Activated CD4-positive, alpha-beta T cell treated with anti-CD3 and anti-CD28 coated beads, Interleukin-2, amount 50 U/mL, for 24 hours (primary cell): ENCODE results near the gene FRS2.

Experiments used
- DNase-seq, 2 donors: peaks; one replicate each; pipeline ENCODE4 v3.0.0-alpha.2; 2020; ENCODE audit warnings: low read depth in 1 of 2, low spot score in 1 of 2

The FRS2 gene

DNA sequence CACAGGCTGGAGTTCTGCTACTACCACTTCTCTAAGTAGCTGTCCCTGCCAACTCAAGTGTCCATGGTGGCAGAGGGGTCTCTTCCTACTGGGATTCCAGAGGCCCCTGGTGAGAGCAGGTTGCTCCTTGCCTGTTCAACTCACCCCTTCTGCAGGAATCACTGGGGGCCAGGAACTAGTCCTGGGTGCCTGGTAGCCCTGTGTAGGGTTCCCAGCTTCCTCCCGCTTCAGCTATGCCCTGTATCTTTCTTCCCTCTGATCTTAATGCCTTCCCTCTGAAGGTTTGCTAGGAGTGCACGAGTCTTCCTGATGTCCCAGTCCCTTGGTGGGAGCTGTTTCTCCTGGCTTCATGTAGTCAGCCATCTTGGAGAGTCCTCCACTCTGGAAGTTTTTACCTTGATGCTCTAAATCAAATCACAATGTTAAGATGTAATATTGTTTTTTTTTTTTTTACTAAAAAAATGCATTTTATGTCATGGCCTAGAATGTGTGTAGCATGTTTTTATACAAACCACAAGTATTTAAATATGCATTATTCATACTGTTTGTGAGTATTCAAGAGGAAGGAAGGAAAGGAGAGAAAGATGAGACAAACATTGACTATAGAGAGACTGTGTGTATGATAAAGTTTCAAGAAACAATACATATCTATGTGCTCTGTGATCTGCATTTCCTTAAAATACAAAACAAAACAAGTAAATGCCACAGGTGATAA is 54.7 kb downstream of the FRS2 start:
- no peak for DNase-seq

DNA sequence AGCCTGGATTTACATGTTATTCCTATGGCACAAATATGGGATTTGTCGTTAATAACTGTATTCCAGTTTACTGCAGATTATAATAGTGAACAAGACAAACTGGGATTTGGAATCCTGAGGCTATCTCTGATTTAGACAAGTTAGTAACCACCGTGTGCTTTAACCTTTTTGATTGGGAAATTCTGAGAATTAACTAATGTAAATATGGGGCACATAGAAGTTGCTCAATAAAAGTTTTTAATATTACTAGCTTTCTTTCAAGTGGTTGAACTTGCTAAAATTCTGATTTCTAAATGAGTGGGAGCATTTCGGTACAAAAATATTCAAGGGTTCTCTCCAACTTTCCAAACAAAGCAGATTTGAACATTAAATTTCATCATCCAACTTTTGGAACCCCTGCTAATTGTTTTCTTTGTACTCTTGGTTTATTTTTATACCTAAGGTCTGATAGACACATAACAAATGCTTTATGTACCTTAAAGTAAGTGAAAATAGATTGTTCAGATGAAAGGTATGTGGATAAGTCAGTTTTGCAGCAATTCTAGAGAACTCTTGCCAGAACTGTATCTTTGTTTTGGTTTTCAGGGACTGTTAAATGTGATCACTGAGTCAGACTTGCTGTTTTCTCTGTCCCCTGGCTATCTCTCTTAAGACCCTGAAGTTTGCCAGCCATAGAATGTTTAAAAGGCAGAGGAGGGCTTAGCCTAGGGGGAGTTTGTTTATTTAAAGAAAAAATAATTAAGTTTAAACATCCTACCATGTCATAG is 57.5 kb downstream of the FRS2 start:
- DNase-seq, result no peak

DNA sequence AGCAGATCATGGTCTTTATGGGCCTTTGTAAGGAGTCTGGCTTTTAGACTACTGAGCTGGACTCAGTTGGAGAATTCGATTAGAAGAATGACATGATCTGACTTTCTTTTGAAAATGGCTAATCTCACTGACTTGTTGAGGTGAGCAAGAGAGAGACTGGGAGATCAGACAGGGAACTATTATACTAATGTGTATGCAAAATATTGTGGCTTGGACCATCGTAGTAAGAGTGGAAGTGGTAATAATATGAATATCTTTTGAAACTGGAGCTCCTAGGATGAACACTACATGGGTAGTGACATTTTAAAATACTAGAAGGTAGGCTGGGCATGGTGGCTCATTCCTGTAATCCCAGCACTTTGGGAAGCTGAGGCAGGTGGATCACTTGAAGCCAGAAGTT is 58.8 kb downstream of the FRS2 start:
- no peak for DNase-seq

DNA sequence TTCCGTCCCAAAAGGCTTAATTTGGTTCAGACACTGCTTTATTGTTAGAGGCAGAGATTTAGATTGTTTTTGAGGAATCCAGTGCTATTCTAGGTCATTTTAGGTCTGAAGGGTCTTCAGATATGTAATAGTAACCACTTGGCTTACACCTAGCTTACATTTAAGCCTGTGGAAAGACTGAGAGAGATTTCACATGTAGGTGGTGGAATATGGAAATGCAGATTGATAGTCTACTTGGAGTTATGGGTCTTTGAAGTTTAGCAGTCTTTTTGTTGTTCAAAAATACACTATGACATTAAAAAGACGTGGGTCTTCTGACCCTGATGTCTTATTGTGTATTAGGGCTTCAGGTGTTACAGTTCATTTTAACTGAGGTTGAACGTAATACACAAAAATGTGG is 63.7 kb downstream of the FRS2 start:
- DNase-seq, result no peak

DNA sequence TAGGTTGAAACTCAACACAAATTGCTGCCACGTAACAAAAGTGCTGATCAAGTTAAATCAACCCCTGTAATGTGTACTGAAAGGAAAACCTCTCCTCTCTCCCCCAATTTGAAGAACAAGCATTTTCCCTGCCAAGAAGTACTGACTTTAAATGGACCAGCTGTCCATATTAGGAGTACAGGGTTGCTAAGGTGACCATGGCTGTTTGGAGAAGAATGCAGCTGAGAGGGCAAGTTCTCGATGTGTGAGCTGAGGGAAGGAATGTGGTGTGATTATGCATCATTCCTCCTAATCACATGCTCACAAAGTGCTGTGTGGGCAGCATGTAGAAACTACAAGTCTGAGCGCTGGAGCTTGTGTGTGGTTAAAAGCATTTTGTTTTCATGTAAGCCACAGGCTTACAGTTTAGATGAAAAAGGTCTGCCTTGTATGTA is 64.2 kb downstream of the FRS2 start:
- DNase-seq, result peak in 1 of 2 donors; percentile 6

DNA sequence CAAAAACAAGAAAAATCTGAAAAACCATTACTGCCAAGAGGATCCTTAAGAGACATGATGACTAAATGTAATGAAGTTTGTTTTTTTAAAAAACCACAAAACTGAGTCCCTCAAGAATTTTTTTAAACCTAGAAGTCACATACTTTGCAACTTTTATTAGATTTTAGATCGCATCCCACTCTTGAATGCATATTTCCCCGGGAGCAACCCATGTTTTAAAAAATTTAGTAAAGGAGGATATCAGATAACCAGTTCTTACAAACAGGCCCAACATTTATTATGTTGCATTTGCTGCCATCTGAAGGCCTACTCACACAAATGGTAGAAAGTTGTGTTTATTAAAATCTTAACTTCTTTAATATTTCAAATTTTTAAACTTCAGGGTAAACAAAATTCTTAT is 70.8 kb downstream of the FRS2 start:
- no peak for DNase-seq

DNA sequence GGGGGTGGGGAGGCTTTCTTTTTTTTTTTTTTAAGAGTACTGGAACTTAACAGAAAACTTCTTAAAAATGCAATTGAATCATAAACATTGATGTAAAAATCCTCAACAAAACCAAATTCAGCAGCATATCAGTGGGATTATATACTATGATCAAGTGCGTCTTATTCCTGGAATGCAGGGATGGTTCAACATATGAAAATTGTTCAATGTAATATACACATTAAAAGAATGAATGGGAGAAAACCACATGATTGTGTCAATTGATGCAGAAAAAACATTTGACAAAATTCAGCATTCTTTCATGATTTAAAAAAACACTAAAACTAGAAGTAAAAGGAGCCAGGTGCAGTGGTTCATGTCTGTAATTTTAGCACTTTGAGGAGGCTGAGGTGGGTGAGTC is 73.9 kb downstream of the FRS2 start:
- no peak for DNase-seq

DNA sequence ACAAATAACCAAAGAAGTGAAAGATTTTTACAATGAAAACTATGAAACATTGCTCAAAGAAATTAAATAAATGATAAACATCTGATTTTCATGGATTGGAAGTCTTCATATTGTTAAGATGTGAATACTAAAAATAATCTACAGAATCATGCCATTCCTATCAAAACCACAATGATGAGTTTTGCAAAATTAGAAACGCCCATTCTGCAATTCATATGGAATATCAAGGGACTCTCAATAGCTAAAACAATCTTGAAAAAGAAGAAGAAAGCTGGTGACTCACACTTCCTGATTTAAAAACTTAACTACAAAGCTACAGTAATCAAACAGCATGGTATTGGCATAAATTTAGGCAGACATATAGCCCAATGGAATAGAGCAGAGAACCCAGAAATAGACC is 74.9 kb downstream of the FRS2 start:
- no peak for DNase-seq

DNA sequence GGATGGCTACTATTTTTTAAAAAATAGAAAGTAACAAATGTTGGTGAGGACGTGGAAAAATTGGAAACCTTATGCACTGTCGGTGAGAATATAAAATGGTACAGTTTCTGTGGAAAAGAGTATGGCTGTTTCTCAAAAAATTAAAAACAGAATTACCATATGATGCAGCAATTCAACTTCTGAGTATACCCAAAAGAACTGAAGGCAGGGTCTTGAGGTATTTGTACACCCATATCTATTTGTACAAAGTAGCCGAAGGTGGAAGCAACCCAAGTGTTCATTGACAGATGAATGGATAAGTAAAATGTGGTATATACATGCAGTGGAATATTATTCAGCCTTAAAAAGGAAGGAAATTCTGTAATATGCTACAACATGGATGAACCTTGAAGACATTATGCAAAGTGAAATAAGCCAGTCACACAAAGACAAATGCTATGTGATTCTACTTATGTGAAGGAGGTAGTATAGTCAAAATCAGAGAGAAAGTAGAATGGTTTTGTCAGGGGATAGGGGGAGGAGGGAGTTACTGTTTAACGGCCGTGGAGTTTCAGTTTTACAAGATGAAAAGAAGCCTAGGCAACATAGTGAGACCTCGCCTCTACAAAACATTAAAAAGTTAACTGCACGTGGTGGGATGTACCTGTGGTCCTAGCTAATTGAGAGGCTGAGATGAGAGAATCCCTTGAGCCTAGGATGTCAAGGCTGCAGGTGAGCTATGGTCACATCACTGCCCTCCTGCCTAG is 76.7 kb downstream of the FRS2 start:
- DNase-seq, result no peak

DNA sequence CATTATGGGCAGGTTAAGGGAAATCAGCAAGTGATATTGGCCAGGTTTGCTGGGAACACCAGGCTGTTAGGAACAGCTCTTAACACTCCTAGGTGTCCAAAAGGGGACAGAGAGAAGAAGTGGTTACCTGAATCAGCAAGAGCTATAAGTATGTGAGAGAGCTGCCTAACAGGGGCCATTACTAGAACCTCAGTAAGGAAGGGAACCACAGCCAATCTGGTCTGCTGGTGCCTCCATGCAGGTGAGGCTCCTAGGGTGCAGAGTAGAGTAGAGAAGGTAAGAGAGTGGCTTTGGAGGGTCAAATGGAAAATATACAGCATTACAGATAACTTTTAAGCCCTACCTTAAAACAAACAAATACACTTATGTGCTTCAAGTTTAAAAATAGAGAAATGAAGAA is 78.5 kb downstream of the FRS2 start:
- no peak for DNase-seq

DNA sequence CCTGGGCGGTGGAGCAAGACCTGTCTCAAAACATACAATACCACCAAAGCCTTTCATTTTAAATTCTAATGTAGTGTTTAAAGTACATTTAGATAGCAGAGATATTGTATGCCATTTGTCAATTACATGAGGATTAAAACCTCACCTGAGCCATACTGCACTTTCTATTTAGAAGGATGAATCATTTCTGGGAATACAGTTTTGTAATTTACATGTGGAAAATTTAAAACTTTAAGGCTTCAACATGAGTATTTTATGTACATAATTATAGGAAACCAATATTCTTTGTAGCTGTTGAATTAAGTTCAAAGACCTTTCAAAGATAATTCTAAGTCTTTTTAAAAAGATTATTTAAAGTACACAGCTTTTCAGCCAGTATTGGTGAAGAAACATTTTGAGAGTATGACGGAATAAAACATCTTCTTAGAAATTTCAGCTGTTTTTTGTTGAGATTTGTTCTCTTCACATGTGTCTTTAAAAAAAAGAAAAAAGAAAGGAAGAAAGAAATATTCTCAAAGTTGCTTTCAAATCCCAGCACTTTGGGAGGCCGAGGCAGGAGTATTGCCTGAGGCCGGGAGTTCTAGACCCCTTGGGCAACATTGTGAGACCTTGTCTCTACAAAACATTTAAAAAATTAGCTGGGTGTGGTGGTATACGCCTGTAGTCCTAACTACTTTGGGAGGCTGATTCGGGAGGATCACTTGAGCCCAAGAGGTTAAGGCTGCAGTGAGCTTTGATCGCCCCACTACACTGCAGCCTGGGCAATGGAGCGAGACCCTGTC is 80.6 kb downstream of the FRS2 start:
- no peak for DNase-seq

DNA sequence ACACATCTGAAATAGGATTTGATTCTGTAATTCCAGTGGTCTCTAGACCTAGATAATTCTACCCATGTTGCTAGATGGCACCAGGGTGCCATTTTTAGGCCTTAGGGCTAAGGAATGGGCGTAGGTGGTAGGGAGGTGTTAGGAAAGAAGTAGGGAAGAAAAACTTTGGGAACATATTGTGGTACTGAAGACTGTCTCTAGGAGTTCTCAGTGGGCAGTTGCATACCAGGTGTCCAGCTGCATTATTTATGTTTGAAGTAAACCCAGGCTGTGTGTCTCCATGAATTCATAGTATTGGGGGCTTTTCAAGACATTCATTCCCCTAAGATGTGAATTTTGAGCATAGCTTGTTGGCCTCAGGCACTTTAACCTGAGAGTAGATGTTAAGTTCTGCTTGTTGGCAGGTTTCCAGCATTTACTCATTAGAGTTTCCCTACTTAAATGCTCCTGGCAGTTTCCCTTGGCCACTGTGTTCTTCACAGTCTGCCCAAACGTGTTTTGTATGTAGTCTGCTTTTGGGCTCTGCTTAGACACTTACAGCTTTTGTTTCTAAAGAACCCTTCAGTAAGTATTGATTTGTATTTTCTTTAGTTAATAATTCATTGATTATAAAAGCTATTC is 83.5 kb downstream of the FRS2 start:
- no peak for DNase-seq

DNA sequence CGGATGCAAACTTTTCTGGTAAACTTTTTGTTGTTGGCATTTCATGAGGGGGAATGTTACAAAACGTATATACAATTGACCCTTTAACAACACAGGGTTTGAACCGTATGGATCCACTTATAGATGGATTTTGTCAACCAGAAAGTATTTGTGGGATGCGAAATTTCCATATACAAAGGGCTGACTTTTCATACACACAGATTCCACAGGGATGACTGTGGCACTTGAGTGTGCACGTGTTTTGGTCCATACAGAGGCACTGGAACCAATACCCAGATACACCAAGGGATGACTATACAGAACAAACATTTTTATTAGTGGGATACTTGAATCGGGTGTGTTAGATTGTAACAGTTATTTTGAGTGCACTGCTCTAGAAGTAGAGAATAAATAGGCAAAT is 85.3 kb downstream of the FRS2 start:
- no peak for DNase-seq

DNA sequence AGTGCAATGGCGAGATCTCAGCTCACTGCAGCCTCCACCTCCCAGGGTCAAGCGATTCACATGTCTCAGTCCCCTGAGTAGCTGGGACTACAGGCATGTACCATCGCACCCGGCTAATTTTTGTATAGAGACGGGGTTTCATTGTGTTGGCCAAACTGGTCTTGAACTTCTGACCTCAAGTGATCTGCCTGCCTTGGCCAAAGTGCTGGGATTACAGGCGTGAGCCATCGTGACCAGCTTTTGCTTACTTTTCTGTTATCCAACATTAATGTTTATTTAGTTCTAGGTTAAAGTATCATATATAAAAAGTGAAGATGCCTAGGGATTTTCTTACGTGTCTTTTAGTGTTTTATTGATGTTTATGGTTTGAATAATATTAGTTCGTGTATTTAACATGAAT is 86.2 kb downstream of the FRS2 start:
- no peak for DNase-seq

DNA sequence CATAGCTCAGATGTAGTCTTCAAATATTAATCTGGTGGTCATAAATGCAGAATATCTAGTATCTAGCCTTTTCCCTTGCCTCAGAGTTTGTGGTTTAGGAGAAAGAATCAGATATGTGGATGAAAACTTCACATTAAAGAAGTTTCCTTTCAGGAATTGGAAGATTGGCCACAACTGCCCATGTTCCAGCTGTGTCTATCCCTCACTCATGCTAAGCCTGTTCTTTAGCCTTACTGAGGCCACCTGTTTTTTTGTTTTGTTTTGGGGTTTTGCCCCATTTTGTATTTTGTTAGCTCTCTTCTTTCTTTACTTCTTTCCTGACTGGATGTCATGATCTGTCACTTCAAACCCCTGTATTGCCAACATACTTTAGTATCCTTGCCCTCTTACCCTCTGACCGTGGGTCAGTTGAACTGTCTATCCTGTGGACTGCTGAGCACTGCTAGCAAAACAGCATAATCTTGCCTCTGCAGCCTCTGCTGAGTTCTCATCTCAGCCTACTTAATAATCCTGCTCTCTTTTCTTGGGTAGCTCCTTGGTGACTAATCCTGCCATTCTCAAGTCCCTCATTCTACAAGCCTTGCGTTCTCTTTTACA is 93.1 kb downstream of the FRS2 start:
- no peak for DNase-seq

DNA sequence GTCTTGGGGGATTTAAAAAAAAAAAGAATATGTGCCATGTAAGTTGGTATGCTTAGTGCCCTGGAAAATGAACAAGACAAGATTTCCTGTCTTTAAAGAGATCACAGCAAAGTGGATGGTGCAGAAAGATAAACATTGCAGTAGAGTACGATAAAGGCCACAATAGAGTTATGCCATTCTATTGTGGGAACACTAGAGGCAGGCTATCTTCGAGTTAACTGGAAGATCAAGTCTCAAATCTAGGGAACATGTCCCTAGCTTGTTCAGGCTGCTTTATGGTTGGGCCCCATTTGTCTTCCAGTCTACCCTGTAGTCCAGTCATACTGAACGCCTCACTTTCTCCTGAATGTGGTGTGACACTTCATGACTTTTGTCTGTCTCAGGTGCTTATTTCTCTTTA is 96.4 kb downstream of the FRS2 start:
- DNase-seq, result no peak

DNA sequence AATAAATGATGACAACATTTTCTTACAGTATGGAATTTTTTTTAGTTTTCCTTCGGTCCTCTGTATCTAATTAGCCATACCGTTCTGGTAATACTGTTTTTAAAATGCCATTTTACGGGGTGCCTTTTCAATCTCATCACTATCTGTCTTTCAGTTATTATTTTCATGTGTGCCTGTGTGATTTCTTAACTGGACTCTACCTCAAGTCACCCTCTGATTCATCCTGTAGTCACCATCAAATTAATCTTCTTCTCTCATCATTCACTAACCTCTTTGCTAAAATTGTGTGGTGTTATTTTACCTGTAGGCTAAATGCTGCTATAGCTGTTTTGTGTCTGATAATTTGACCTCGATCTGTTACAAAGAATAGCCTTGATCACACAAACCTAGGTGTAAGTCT is 99.0 kb downstream of the FRS2 start:
- DNase-seq, result no peak

DNA sequence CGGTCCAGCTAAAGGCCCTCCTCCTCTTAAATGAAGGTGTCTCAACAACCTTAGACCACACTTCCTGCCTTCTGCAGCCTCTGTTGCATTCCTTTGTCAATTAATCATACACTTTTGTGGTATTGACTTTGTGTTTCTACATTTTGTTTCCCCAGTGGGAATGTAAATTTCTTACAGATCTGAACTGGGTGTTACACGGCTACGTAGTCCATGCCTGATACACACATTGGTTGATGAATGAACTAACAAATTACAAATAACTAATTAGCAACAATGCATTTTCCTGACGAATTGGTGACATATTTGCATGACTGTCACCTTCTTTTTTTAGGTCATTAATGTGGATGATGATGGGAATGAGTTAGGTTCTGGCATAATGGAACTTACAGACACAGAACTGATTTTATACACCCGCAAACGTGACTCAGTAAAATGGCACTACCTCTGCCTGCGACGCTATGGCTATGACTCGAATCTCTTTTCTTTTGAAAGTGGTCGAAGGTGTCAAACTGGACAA is 99.9 kb downstream of the FRS2 start:
- no peak for DNase-seq

DNA sequence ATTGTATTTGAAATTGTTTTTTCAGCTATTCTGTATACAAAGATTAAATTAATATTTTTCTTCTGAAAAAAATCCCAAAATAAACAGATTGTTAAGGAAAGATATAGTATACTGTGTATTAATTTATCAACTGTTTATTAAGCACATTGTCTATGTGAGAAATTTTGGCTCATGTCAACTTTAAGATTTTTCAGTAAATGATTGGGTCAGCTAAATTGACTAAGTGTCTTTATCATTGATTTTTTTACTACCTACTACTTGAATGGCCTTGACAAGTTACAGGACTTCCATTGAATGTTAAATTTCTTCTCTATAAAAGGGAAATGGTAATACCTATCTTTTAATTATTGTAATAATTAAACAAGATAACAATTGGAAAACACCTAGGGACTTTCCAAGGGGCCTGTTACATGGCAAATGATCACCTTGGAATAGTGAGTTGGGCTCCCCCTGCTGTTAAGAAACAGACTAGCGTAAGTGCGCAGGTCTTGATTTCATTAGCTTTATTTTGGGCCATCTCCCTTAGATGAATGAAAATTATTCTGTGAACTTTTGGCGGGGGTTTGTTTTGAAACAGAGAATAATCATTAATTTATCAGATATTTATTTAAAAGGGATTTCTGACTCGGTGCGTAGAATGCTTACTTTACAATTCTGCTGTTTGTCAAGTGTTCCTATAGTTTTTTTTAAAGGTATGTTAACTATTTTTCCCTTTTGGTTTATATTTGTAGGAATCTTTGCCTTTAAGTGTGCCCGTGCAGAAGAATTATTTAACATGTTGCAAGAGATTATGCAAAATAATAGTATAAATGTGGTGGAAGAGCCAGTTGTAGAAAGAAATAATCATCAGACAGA is 100.6 kb downstream of the FRS2 start:
- DNase-seq, result peak in 1 of 2 donors; percentile 55
